ENCODE data around the gene PLAAT2.

DNA sequence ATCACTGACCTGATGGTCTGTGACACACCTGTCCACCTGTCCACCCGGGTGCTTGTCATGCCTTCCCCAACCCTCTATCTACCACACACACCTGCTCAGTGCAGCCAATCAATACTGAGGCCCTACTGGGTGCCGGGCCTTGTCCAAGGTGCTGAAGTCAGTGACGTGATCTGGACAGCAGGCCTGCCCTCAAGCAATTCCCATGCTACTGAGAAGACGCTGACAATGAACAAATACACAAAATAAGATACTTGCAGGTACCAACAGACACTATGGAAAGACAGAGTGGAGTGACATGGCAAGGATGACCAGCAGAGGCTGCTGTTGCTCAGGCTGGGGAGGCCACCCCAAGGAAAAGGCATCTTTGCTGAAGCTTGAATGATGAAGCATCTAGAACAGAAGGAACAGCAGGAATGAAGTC lies 29.8 kb upstream of the PLAAT2 start:
- TF ChIP-seq, protein P1, sequence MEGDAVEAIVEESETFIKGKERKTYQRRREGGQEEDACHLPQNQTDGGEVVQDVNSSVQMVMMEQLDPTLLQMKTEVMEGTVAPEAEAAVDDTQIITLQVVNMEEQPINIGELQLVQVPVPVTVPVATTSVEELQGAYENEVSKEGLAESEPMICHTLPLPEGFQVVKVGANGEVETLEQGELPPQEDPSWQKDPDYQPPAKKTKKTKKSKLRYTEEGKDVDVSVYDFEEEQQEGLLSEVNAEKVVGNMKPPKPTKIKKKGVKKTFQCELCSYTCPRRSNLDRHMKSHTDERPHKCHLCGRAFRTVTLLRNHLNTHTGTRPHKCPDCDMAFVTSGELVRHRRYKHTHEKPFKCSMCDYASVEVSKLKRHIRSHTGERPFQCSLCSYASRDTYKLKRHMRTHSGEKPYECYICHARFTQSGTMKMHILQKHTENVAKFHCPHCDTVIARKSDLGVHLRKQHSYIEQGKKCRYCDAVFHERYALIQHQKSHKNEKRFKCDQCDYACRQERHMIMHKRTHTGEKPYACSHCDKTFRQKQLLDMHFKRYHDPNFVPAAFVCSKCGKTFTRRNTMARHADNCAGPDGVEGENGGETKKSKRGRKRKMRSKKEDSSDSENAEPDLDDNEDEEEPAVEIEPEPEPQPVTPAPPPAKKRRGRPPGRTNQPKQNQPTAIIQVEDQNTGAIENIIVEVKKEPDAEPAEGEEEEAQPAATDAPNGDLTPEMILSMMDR (IDR thresholded peaks at IDR 0.05), result no peak
- no peak for TF ChIP-seq POLR2A (IDR thresholded peaks at IDR 0.05)
